Panc1 (cell line): Measurements from ENCODE around the gene LGALS14. TPM values are rescaled to one million over a fixed set of nuclear protein-coding genes. Genes with fewer than 3 reads are reported as not detected.
A peak's percentile ranks its signal among the peaks of the same experiment; 100 is the strongest.

Experiments used
- ATAC-seq: fragments of 200-7000 bp; cut with Tn5 transposase; 2 replicates; pipeline ENCODE4 v1.9.1; 2020; ENCODE audit warnings: mild to moderate bottlenecking, moderate library complexity
- BruUV-seq: library from RNA; stranded (reverse); fragments of 400-500 nt; replicated peaks from 2 replicates; lab custom pipeline; 2021; lab: Mats Ljungman, UMichigan
- CTCF ChIA-PET: fragments of 300-600 bp; sonication (Branson Sonifier 250); formaldehyde crosslinking; loops from one replicate; lab custom pipeline; 2022; ENCODE audit warnings: antibody characterized with exemption; lab: Charles Lee
- POLR2A ChIA-PET: fragments of 300-600 bp; sonication (Branson Sonifier 250); formaldehyde crosslinking; loops from one replicate; lab custom pipeline; 2022; ENCODE audit warnings: antibody characterized with exemption; lab: Charles Lee
- DNase-seq: peaks from one replicate; pipeline ENCODE4 v3.0.0-alpha.2; 2010; ENCODE audit warnings: low read depth, low spot score
- H3K27ac ChIP-seq: 2 replicates; pipeline ENCODE4 v1.5.1; 2011; ENCODE audit warnings: mild to moderate bottlenecking, low read length, inconsistent platforms
- H3K27me3 ChIP-seq: fragments of 200-500 bp; sonication (Bioruptor generic); 2 replicates; pipeline ENCODE4 v1.6.0; 2014; ENCODE audit warnings: low read length, inconsistent platforms; ENCODE audit not compliant: control insufficient read depth, insufficient read depth
- H3K36me3 ChIP-seq: fragments of 200-500 bp; sonication (Bioruptor generic); 2 replicates; pipeline ENCODE4 v1.5.1; 2014; ENCODE audit warnings: inconsistent platforms, mild to moderate bottlenecking, low read length, moderate library complexity; ENCODE audit not compliant: control insufficient read depth, insufficient read depth
- H3K4me1 ChIP-seq: 2 replicates; pipeline ENCODE4 v1.5.1; 2011; ENCODE audit warnings: inconsistent platforms, mild to moderate bottlenecking, low read length, moderate library complexity; ENCODE audit not compliant: control insufficient read depth, insufficient read depth
- H3K4me3 ChIP-seq, 2 experiments: 2 replicates each; pipeline ENCODE4 v1.5.1; 2011 to 2012; ENCODE audit warnings: low read depth in 2 of 2, low read length in 2 of 2, mild to moderate bottlenecking in 2 of 2, inconsistent platforms in 1 of 2, moderate library complexity in 1 of 2
- H3K9me3 ChIP-seq: fragments of 200-500 bp; sonication (Bioruptor generic); 2 replicates; pipeline ENCODE4 v1.5.1; 2014; ENCODE audit warnings: low read depth, mild to moderate bottlenecking, inconsistent platforms, low read length, moderate library complexity; ENCODE audit not compliant: control insufficient read depth, insufficient read depth
- POLR2AphosphoS5 ChIP-seq: IDR thresholded peaks from 2 replicates; pipeline ENCODE4 v1.6.1; 2012; ENCODE audit warnings: mild to moderate bottlenecking, low read depth, low read length, moderate library complexity
- SIN3A ChIP-seq: IDR thresholded peaks from 2 replicates; pipeline ENCODE4 v1.6.1; 2012; ENCODE audit warnings: low read depth, mild to moderate bottlenecking, low read length, moderate library complexity, borderline replicate concordance; ENCODE audit not compliant: insufficient read depth
- TCF7L2 ChIP-seq: IDR thresholded peaks from 2 replicates; pipeline ENCODE4 v1.6.1; 2011; ENCODE audit warnings: mild to moderate bottlenecking, low read depth, low read length, inconsistent platforms
- in situ Hi-C: cut with HindIII; loops from 2 replicates; pipeline ENCODE4 v1.10.0; 2016; ENCODE audit warnings: low sequenced_read_pairs, low pct_unique_long_range_greater_than_20kb
- intact Hi-C: fragments of 100-400 bp; cut with micrococcal nuclease; formaldehyde crosslinking; loops from one replicate; pipeline ENCODE4 v1.10.0; 2022; ENCODE audit not compliant: unreplicated experiment
- total RNA-seq: library from RNA; stranded (reverse); gene quantifications from one replicate; pipeline ENCODE4 v1.2.1, GENCODE V29; 2021; ENCODE audit not compliant: unreplicated experiment
- TF ChIP-seq, protein P1 (sequence below): fragments of 450-650 bp; IDR thresholded peaks from 2 replicates; pipeline ENCODE4 v1.5.1; 2017; ENCODE audit warnings: mild to moderate bottlenecking
- TF ChIP-seq, protein P2 (sequence below), 2 experiments: IDR thresholded peaks; 2 replicates each; pipeline ENCODE4 v1.6.1; 2011 to 2012; ENCODE audit warnings: low read depth in 2 of 2, control low read depth in 1 of 2, low read length in 1 of 2, mild to moderate bottlenecking in 1 of 2, moderate library complexity in 1 of 2; ENCODE audit not compliant: insufficient read depth in 1 of 2

LGALS14 gene
- total RNA-seq, 1 experiment from 2014 or later = not detected

DNA sequence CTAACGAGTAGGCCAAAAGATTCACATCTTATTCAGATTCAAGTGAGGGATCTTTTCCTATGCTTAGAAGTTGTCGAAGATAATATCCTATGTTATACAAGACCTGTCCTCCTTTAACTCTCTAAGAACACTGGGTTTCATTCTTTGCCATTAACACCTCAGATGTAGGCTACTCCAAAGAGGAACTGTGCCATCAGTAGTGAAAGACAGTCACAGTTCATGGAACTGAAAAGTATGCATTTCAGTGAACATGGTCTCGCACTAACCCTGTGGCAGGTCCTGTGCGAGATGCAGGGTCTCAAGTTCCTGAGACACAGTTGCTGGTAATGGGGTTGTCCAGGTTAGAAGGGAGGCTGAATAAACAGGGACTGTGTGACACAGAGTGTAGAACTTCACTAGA is 44.5 kb upstream of the LGALS14 start:
- ChIA-PET CTCF (interaction anchor here (0.6 kb wide), 1 partner anchor 654 kb away, joined by 3 read pairs; no protein-coding TSS in a partner anchor), POLR2A (no interaction called here)
- no peak for DNase-seq
- no peaks in the 10 kb centered on the region for H3K9me3 ChIP-seq
- H3K27ac ChIP-seq = no peak overlapping the region
- ATAC-seq = no peak
- H3K4me1 ChIP-seq = no peaks in the 10 kb centered on the region
- H3K27me3 ChIP-seq = peaks cover 82% of the 10 kb centered on the region
- no peak overlapping the region for H3K4me3 ChIP-seq
- in situ Hi-C loops = no loop called here
- intact Hi-C loops = no loop called here
- TF ChIP-seq TCF7L2 (no peak), SIN3A (no peak), POLR2AphosphoS5 (no peak)
- TF ChIP-seq, protein P1, sequence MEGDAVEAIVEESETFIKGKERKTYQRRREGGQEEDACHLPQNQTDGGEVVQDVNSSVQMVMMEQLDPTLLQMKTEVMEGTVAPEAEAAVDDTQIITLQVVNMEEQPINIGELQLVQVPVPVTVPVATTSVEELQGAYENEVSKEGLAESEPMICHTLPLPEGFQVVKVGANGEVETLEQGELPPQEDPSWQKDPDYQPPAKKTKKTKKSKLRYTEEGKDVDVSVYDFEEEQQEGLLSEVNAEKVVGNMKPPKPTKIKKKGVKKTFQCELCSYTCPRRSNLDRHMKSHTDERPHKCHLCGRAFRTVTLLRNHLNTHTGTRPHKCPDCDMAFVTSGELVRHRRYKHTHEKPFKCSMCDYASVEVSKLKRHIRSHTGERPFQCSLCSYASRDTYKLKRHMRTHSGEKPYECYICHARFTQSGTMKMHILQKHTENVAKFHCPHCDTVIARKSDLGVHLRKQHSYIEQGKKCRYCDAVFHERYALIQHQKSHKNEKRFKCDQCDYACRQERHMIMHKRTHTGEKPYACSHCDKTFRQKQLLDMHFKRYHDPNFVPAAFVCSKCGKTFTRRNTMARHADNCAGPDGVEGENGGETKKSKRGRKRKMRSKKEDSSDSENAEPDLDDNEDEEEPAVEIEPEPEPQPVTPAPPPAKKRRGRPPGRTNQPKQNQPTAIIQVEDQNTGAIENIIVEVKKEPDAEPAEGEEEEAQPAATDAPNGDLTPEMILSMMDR = no peak; the same call in 1 of the 2 replicates
- TF ChIP-seq, protein P2, sequence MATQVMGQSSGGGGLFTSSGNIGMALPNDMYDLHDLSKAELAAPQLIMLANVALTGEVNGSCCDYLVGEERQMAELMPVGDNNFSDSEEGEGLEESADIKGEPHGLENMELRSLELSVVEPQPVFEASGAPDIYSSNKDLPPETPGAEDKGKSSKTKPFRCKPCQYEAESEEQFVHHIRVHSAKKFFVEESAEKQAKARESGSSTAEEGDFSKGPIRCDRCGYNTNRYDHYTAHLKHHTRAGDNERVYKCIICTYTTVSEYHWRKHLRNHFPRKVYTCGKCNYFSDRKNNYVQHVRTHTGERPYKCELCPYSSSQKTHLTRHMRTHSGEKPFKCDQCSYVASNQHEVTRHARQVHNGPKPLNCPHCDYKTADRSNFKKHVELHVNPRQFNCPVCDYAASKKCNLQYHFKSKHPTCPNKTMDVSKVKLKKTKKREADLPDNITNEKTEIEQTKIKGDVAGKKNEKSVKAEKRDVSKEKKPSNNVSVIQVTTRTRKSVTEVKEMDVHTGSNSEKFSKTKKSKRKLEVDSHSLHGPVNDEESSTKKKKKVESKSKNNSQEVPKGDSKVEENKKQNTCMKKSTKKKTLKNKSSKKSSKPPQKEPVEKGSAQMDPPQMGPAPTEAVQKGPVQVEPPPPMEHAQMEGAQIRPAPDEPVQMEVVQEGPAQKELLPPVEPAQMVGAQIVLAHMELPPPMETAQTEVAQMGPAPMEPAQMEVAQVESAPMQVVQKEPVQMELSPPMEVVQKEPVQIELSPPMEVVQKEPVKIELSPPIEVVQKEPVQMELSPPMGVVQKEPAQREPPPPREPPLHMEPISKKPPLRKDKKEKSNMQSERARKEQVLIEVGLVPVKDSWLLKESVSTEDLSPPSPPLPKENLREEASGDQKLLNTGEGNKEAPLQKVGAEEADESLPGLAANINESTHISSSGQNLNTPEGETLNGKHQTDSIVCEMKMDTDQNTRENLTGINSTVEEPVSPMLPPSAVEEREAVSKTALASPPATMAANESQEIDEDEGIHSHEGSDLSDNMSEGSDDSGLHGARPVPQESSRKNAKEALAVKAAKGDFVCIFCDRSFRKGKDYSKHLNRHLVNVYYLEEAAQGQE (IDR thresholded peaks at IDR 0.05; ENCODE audit: insufficient read depth in 1 of 2, low read depth in 2 of 2, low read length in 1 of 2) = no peak
- no TSS peak for BruUV-seq
- H3K36me3 ChIP-seq = no peaks in the 10 kb centered on the region

DNA sequence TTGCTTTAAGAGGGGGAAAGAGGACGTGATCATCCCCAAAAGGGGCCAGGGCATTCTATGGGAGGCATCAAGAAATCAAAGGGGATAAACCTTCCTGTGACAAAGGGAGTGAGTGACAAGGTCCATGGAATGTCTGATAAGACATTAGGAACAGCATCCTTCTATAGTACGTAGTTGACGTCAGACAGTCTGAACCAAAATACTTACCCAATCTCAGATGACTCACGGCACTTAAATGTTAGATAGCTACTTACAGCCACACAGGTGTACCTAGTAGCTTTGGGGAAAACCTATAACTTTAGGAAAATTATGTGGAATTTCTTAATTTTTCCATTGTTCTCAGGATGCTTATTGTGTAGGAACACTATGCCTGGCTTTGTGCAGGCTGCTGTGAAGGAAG is 43.6 kb upstream of the LGALS14 start:
- TF ChIP-seq TCF7L2 = no peak
- TF ChIP-seq SIN3A = no peak
- intact Hi-C loops (no loop called here), in situ Hi-C loops (no loop called here)
- ChIA-PET POLR2A (no interaction called here), CTCF (no interaction called here)
- DNase-seq = no peak
- ATAC-seq = no peak
- BruUV-seq = no TSS peak
- no peaks in the 10 kb centered on the region for H3K36me3 ChIP-seq
- no peaks in the 10 kb centered on the region; the same call in 1 of the 2 replicates for H3K9me3 ChIP-seq
- no peak overlapping the region for H3K27ac ChIP-seq
- H3K4me3 ChIP-seq = no peak overlapping the region
- H3K27me3 ChIP-seq = peaks cover 79% of the 10 kb centered on the region
- H3K4me1 ChIP-seq = no peaks in the 10 kb centered on the region

DNA sequence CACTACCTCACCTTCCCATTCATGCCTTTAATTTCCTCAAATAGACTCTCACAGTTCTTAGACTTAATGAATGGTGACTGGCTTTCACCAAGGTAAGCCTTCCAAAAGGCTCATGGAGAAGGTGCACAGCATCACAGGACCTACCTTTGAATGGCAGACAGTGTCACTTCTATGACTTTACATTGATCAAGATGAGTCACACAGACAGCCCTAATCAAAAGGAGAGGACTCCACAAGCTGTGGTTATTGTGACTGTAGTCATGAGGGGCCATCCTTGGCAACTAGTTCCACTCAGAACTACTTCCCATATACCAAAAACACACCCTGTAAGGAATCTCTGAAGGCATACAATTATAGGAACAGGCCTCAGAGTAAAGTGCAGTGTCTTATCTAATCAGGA is 42.7 kb upstream of the LGALS14 start:
- in situ Hi-C loops = no loop called here
- BruUV-seq = no TSS peak
- CTCF ChIA-PET = interaction anchor here (0.6 to 2.9 kb wide), 4 partner anchors 13 to 676 kb away, joined by 3 to 16 read pairs (median 5); no protein-coding TSS in a partner anchor
- TF ChIP-seq TCF7L2 = no peak
- TF ChIP-seq, protein P1 = 0 out of 2 replicates have a peak, but pooled peaks have one; percentile 19
- no peak for TF ChIP-seq POLR2AphosphoS5
- TF ChIP-seq SIN3A = no peak
- TF ChIP-seq, protein P2 (IDR thresholded peaks at IDR 0.05; ENCODE audit: insufficient read depth in 1 of 2, low read depth in 2 of 2, low read length in 1 of 2) = no peak
- ATAC-seq (no peak), DNase-seq (no peak)
- Histone ChIP-seq H3K27ac (no peak overlapping the region), H3K4me3 (no peak overlapping the region), H3K4me1 (no peaks in the 10 kb centered on the region), H3K36me3 (no peaks in the 10 kb centered on the region), H3K27me3 (peaks cover 71% of the 10 kb centered on the region), H3K9me3 (no peaks in the 10 kb centered on the region; the same call in 1 of the 2 replicates)
- intact Hi-C loops = no loop called here
- POLR2A ChIA-PET = interaction anchor here (0.5 to 0.6 kb wide), 2 partner anchors 25 to 29 kb away, joined by 4 to 7 read pairs; no protein-coding TSS in a partner anchor
